HEK293 (cell line): ENCODE results near the gene PFDN1.

ENCODE experiments used
- CTCF ChIA-PET: fragments of 350-600 bp; formaldehyde crosslinking; extraction: SDS; loops from one replicate; lab custom pipeline; 2021; ENCODE audit warnings: antibody characterized with exemption; lab: Yijun Ruan, JAX
- POLR2A ChIA-PET: fragments of 300-600 bp; formaldehyde crosslinking; extraction: SDS; loops from one replicate; lab custom pipeline; 2020; ENCODE audit warnings: antibody characterized with exemption, inconsistent platforms; lab: Yijun Ruan, JAX
- H3K27ac ChIP-seq: fragments of 200-500 bp; sonication (Bioruptor generic); 2 replicates; pipeline ENCODE4 v1.5.1; 2014; ENCODE audit warnings: low read depth, low read length, control low read depth, inconsistent platforms; ENCODE audit errors: extremely low read depth
- H3K36me3 ChIP-seq, 2 experiments: fragments of 200-500 bp in 1 of 2; sonication (Bioruptor generic) in 1 of 2; 1 replicate in 1 of 2; 2 replicates in 1 of 2; pipeline ENCODE4 v1.5.1; 2014 to 2017; ENCODE audit warnings: inconsistent platforms in 2 of 2, low read length in 2 of 2; ENCODE audit not compliant: control insufficient read depth in 2 of 2, insufficient read depth in 1 of 2
- H3K4me1 ChIP-seq: fragments of 200-500 bp; sonication (Bioruptor generic); 2 replicates; pipeline ENCODE4 v1.5.1; 2014; ENCODE audit warnings: mild to moderate bottlenecking, low read length, inconsistent platforms; ENCODE audit not compliant: control insufficient read depth, insufficient read depth
- H3K4me3 ChIP-seq: 2 replicates; pipeline ENCODE4 v1.5.1; 2011; ENCODE audit warnings: low read depth, mild to moderate bottlenecking, control low read depth, low read length, moderate library complexity
- H3K9me3 ChIP-seq: fragments of 200-500 bp; sonication (Bioruptor generic); 2 replicates; pipeline ENCODE4 v1.5.1; 2014; ENCODE audit warnings: low read depth, low read length, inconsistent platforms; ENCODE audit not compliant: control insufficient read depth, insufficient read depth
- EGR2 ChIP-seq: fragments of 450-650 bp; formaldehyde crosslinking; IDR thresholded peaks from 2 replicates; pipeline ENCODE4 v1.5.1; 2016; ENCODE audit warnings: low read depth, missing biosample characterization, missing genetic modification characterization
- GFI1B ChIP-seq: fragments of 450-650 bp; formaldehyde crosslinking; IDR thresholded peaks from 2 replicates; pipeline ENCODE4 v1.5.1; 2016; ENCODE audit warnings: missing biosample characterization, missing genetic modification characterization
- HOXD13 ChIP-seq: sonication (generic); formaldehyde crosslinking; IDR thresholded peaks from 2 replicates; pipeline ENCODE4 v1.8.0; 2022; ENCODE audit warnings: missing genetic modification reagents, borderline replicate concordance
- OSR2 ChIP-seq: fragments of 450-650 bp; formaldehyde crosslinking; IDR thresholded peaks from 2 replicates; pipeline ENCODE4 v1.5.1; 2016; ENCODE audit warnings: missing biosample characterization, missing genetic modification characterization
- SP7 ChIP-seq: fragments of 450-650 bp; formaldehyde crosslinking; IDR thresholded peaks from 2 replicates; pipeline ENCODE4 v1.5.1; 2016; ENCODE audit warnings: missing biosample characterization, missing genetic modification characterization
- WT1 ChIP-seq: fragments of 450-650 bp; formaldehyde crosslinking; IDR thresholded peaks from 2 replicates; pipeline ENCODE4 v1.5.1; 2016; ENCODE audit warnings: missing biosample characterization, missing genetic modification characterization
- ZBTB20 ChIP-seq: fragments of 450-650 bp; formaldehyde crosslinking; IDR thresholded peaks from 2 replicates; pipeline ENCODE4 v1.5.1; 2016; ENCODE audit warnings: missing biosample characterization, missing genetic modification characterization
- ZBTB21 ChIP-seq: fragments of 450-650 bp; formaldehyde crosslinking; IDR thresholded peaks from 2 replicates; pipeline ENCODE4 v1.5.1; 2017; ENCODE audit warnings: missing biosample characterization, missing genetic modification characterization
- ZEB2 ChIP-seq: fragments of 450-650 bp; formaldehyde crosslinking; IDR thresholded peaks from 2 replicates; pipeline ENCODE4 v1.5.1; 2016; ENCODE audit warnings: missing biosample characterization, missing genetic modification characterization
- ZNF157 ChIP-seq: fragments of 450-650 bp; formaldehyde crosslinking; IDR thresholded peaks from 2 replicates; pipeline ENCODE4 v1.5.1; 2016; ENCODE audit warnings: missing biosample characterization, missing genetic modification characterization
- ZNF366 ChIP-seq: fragments of 450-650 bp; formaldehyde crosslinking; conservative IDR thresholded peaks from 2 replicates; pipeline ENCODE4 v1.5.1; 2016; ENCODE audit warnings: missing biosample characterization, missing genetic modification characterization
- ZNF530 ChIP-seq: fragments of 450-650 bp; formaldehyde crosslinking; IDR thresholded peaks from 2 replicates; pipeline ENCODE4 v1.5.1; 2016; ENCODE audit warnings: low read depth, missing biosample characterization, missing genetic modification characterization
- ZNF629 ChIP-seq: fragments of 450-650 bp; formaldehyde crosslinking; IDR thresholded peaks from 2 replicates; pipeline ENCODE4 v1.5.1; 2017; ENCODE audit warnings: missing biosample characterization, missing genetic modification characterization
- ZNF660 ChIP-seq: fragments of 450-650 bp; IDR thresholded peaks from 2 replicates; pipeline ENCODE4 v1.5.1; 2018; ENCODE audit warnings: missing biosample characterization, mild to moderate bottlenecking, missing genetic modification characterization
- TF ChIP-seq, protein P1 (sequence below): fragments of 450-650 bp; formaldehyde crosslinking; IDR thresholded peaks from 2 replicates; pipeline ENCODE4 v1.5.1; 2017; ENCODE audit warnings: missing biosample characterization, missing genetic modification characterization
- TF ChIP-seq, protein P2 (sequence below): fragments of 450-650 bp; formaldehyde crosslinking; IDR thresholded peaks from 2 replicates; pipeline ENCODE4 v1.5.1; 2016; ENCODE audit warnings: missing biosample characterization, missing genetic modification characterization, low read depth

The PFDN1 gene

DNA sequence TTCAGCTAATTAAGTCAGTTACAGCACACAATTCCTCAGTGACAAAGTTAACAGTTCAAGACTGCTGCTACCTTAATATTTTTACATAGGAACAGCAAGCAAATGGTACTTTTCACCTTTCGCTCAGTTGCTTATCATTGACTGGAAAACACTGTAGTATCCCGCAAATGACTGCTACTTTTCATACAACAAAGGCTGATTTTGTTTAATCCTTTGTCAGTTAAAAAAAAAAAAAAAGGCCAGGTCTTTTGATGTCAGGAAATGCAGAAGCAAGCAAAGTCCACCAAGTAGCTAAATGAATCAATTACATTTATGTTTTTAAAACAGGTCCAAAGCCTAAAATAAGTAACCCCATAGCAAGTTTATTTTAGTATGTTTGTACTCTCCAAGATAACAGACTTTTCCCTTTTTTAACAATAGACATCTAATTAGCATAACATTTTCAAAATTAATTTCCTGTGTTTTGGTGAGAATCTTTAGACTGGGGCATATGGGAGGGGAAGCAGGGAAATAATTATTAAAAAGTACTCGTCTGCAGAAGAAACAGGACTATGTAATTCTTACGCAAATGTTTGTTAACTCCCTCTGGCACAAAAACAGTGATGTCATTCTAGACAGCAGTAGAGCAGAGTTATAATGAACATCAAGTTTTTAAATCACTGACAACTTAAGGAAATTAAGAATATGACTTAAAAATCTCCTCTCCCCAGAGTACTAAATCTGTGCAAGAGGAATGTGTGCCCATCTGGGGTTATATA is 9.6 kb downstream of the PFDN1 start:
- H3K4me1 ChIP-seq = peaks cover 41% of the 10 kb centered on the region
- H3K4me3 ChIP-seq = no peak overlapping the region
- TF ChIP-seq, protein P1, sequence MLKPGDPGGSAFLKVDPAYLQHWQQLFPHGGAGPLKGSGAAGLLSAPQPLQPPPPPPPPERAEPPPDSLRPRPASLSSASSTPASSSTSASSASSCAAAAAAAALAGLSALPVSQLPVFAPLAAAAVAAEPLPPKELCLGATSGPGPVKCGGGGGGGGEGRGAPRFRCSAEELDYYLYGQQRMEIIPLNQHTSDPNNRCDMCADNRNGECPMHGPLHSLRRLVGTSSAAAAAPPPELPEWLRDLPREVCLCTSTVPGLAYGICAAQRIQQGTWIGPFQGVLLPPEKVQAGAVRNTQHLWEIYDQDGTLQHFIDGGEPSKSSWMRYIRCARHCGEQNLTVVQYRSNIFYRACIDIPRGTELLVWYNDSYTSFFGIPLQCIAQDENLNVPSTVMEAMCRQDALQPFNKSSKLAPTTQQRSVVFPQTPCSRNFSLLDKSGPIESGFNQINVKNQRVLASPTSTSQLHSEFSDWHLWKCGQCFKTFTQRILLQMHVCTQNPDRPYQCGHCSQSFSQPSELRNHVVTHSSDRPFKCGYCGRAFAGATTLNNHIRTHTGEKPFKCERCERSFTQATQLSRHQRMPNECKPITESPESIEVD (tag by site-specific recombination) = peak; percentile 88
- TF ChIP-seq WT1 (tag by site-specific recombination) = peak; percentile 59; the same call in 1 of the 2 replicates
- TF ChIP-seq ZNF660 (tag by site-specific recombination) = peak; percentile 16; the same call in 1 of the 2 replicates
- no peak for TF ChIP-seq ZBTB20 (tag by site-specific recombination)
- TF ChIP-seq ZBTB21 (tag by site-specific recombination) = peak; percentile 70
- TF ChIP-seq ZNF629 (tag by site-specific recombination) = peak; percentile 94
- TF ChIP-seq ZNF366 (tag by site-specific recombination) = peak; percentile 48; the same call in 1 of the 2 replicates
- peak; percentile 64; the same call in 1 of the 2 replicates for TF ChIP-seq ZEB2 (tag by site-specific recombination)
- TF ChIP-seq EGR2 (tag by site-specific recombination) = no peak
- peak; percentile 31; the same call in 1 of the 2 replicates for TF ChIP-seq OSR2
- 0 out of 2 replicates have a peak, but pooled peaks have one; percentile 51 for TF ChIP-seq GFI1B (tag by site-specific recombination)
- TF ChIP-seq SP7 (tag by site-specific recombination) = 0 out of 2 replicates have a peak, but pooled peaks have one; percentile 21
- no peak for TF ChIP-seq ZNF530
- TF ChIP-seq ZNF157 (tag by site-specific recombination) = no peak
- TF ChIP-seq, protein P2, sequence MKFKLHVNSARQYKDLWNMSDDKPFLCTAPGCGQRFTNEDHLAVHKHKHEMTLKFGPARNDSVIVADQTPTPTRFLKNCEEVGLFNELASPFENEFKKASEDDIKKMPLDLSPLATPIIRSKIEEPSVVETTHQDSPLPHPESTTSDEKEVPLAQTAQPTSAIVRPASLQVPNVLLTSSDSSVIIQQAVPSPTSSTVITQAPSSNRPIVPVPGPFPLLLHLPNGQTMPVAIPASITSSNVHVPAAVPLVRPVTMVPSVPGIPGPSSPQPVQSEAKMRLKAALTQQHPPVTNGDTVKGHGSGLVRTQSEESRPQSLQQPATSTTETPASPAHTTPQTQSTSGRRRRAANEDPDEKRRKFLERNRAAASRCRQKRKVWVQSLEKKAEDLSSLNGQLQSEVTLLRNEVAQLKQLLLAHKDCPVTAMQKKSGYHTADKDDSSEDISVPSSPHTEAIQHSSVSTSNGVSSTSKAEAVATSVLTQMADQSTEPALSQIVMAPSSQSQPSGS (tag by site-specific recombination) = peak; percentile 97
- ChIA-PET POLR2A (interaction anchor here (1.5 kb wide), 1 partner anchor 53 kb away, joined by 11 read pairs; the partner anchor contains the start of gene HBEGF), CTCF (interaction anchor here (0.5 to 1.8 kb wide), 6 partner anchors 34 to 426 kb away, joined by 3 to 6 read pairs (median 4); no protein-coding TSS in a partner anchor)
- no peak overlapping the region for H3K27ac ChIP-seq
- no peaks in the 10 kb centered on the region; a peak in 1 of 3 replicates for H3K36me3 ChIP-seq
- no peaks in the 10 kb centered on the region for H3K9me3 ChIP-seq

DNA sequence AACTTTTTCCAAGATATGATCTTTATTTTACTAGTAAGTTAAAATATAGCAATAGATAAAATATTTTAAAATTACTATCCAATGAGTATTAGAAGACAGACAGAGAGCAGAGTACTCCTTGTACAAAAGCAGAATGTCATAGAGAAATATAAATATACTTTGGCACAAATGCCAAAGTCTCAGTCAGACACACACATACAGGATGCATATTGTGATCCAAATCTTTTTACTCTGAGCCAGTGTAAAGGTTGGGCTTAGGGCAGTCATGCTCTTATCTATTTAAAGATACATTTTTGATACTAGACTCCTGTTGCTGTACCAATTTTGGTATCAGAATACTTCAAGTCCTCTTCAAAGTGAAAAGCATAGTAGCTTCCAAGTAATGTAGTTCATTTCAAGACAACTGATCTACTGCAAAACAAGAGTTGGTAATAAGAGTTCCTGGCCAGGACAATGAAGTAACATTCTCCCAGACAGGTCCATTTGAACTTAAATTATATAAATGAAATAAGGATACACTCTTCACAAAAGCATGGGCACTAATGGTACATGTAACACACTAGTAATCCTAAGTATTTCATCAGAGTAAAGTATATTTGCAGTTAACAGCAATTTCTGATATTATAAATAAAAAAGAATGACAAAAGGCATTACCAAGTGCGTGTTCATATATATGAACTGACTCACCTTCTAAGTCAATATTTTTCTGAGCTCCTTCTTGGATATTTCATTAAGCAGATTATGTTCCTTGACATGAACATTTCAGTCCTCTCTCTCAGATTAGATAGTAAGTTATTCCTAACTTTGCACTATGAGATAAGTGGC is 10.5 kb downstream of the PFDN1 start:
- H3K4me3 ChIP-seq = no peak overlapping the region
- no peak for TF ChIP-seq HOXD13 (CRISPR knock-in tag)
- TF ChIP-seq, protein P1 (tag by site-specific recombination) = peak; percentile 52
- TF ChIP-seq, all 188 proteins: peak for 1
- CTCF ChIA-PET = interaction anchor here (0.6 to 1.8 kb wide), 6 partner anchors 30 to 60 kb away, joined by 3 to 6 read pairs (median 4); no protein-coding TSS in a partner anchor
- POLR2A ChIA-PET = interaction anchor here (0.9 to 1.5 kb wide), 2 partner anchors 53 to 54 kb away, joined by 3 to 11 read pairs; partner anchors contain the start of gene HBEGF
- H3K27ac ChIP-seq = no peak overlapping the region
- H3K4me1 ChIP-seq = peaks cover 35% of the 10 kb centered on the region
- no peaks in the 10 kb centered on the region for H3K9me3 ChIP-seq
- no peaks in the 10 kb centered on the region; a peak in 1 of 3 replicates for H3K36me3 ChIP-seq
